GM13976 (cell line): ENCODE data around the gene NEB.
"Not testable (repeated sequence)": the region's sequence is repeated elsewhere in the genome, so short reads cannot be mapped to it uniquely, and the experiment has no call there.

Experiments used
- DNase-seq: peaks from one replicate; pipeline ENCODE4 v3.0.0; 2012; ENCODE audit warnings: low spot score
- CTCF ChIP-seq: IDR thresholded peaks from 2 replicates; pipeline ENCODE4 v1.5.1; 2012; ENCODE audit warnings: borderline replicate concordance, mild to moderate bottlenecking; ENCODE audit not compliant: insufficient read depth; ENCODE audit errors: extremely low read depth, missing control alignments, control extremely low read depth
- in situ Hi-C: fragments of 300-500 bp; cut with MboI; formaldehyde crosslinking; loops from one replicate; pipeline ENCODE4 v1.12.0; 2022; ENCODE audit warnings: low sequenced_read_pairs, mixed read lengths, inconsistent platforms; ENCODE audit not compliant: unreplicated experiment

The NEB gene

GRCh38 chr2:151568501-151568900 lies 165.8 kb downstream of the NEB start:
- in situ Hi-C loops = no loop called here
- TF ChIP-seq CTCF = no peak
- DNase-seq = no peak

- DNase-seq = no peak
- in situ Hi-C loops = no loop called here
- TF ChIP-seq CTCF = no peak
Measured at GRCh38 chr2:151567006-151567405, 167.3 kb downstream of the NEB start.

- DNase-seq = no peak
- no peak for TF ChIP-seq CTCF
- in situ Hi-C loops = no loop called here
Measured at GRCh38 chr2:151562398-151562797, 171.9 kb downstream of the NEB start.

GRCh38 chr2:151560289-151560688 lies 174.0 kb downstream of the NEB start:
- in situ Hi-C loops = no loop called here
- no peak for DNase-seq
- TF ChIP-seq CTCF = no peak

GRCh38 chr2:151559431-151559830 lies 174.8 kb downstream of the NEB start:
- in situ Hi-C loops, DNase-seq: not testable (repeated sequence)

- in situ Hi-C loops, DNase-seq: not testable (repeated sequence)
Measured at GRCh38 chr2:151557883-151558282, 176.4 kb downstream of the NEB start.

GRCh38 chr2:151556121-151556520 lies 178.2 kb downstream of the NEB start:
- DNase-seq = no peak
- TF ChIP-seq CTCF = no peak
- in situ Hi-C loops = no loop called here

GRCh38 chr2:151552287-151552686 lies 182.0 kb downstream of the NEB start:
- in situ Hi-C loops = no loop called here
- TF ChIP-seq CTCF = no peak
- no peak for DNase-seq
